Lower leg skin (tissue), 3 donors: ENCODE measurements around the gene CASP10.

Experiments used
- CTCF ChIP-seq, 3 donors: fragments of 450-650 bp; IDR thresholded peaks; one replicate each; pipeline ENCODE4 v1.5.1; 2016; ENCODE audit warnings: antibody characterized with exemption in 3 of 3, mild to moderate bottlenecking in 3 of 3, moderate library complexity in 2 of 3
- POLR2A ChIP-seq, 2 donors: fragments of 450-650 bp; IDR thresholded peaks; one replicate each; pipeline ENCODE4 v1.6.1; 2016 to 2017; ENCODE audit warnings: antibody characterized with exemption in 2 of 2, mild to moderate bottlenecking in 1 of 2, moderate library complexity in 1 of 2

GRCh38 chr2:201219328-201220096, 36.6 kb downstream of the CASP10 start:
- TF ChIP-seq POLR2A (IDR thresholded peaks at IDR 0.05) (no peak), CTCF (IDR thresholded peaks at IDR 0.05) (no peak)
